GM18508 (cell line): ENCODE data around the gene GNAO1.

Experiments
- ATAC-seq: cut with Tn5 transposase; IDR thresholded peaks from one replicate; pipeline ENCODE4 v1.9.1; 2021; ENCODE audit warnings: moderate number of reproducible peaks; ENCODE audit not compliant: insufficient read depth, unreplicated experiment

Gene GNAO1

GRCh38 chr16:56234737-56235136 is 43.4 kb downstream of the GNAO1 start:
- ATAC-seq: no peak

- ATAC-seq: no peak
Observed at GRCh38 chr16:56237451-56237930, 46.2 kb downstream of the GNAO1 start.

DNA sequence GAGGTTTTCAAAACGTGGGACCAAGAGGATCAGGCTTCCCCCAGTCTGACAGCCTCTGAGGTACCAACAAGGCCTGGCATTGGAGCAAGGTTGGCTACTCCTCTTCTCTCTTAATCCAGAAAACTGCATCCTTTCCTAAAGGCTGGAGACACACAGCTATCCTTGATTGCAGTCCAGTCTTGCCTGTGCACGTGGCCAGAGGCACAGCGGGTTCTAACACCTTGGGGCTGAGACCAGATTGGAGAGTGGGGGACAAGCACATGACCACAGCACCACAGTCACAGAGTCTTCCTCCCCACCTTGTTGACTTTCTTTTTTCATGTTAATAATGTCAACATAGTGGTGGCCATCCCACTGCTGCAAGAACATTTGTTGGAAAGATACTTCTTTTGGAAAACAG is 46.9 kb downstream of the GNAO1 start:
- ATAC-seq: no peak

- no peak for ATAC-seq
Observed at GRCh38 chr16:56241596-56241995, 50.3 kb downstream of the GNAO1 start.

- ATAC-seq: no peak
Observed at GRCh38 chr16:56242740-56243139, 51.5 kb downstream of the GNAO1 start.

DNA sequence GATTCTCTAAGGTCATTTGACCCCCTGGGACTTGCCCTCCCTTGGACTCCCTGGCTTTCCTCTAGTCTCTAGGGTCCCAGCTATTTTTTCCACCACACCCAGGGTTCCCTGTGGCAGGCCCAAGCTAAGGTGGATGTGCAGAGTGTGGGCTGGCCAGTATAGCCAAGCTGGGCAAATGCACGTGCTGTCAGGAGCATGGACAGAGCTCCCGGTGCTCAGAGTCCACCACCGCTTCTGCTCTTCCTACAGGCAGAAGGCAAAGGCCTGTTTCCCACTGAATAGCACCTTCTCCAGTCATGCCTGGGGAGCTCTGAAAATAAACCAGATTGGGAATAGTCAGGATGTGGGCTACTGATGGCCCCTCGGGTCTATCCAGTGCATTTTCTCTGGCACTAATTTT is 53.3 kb downstream of the GNAO1 start:
- no peak for ATAC-seq

- ATAC-seq: no peak
Observed at GRCh38 chr16:56245197-56245596, 53.9 kb downstream of the GNAO1 start.

- no peak for ATAC-seq
Observed at GRCh38 chr16:56246051-56246817, 54.9 kb downstream of the GNAO1 start.

GRCh38 chr16:56247018-56247417 is 55.7 kb downstream of the GNAO1 start:
- no peak for ATAC-seq

DNA sequence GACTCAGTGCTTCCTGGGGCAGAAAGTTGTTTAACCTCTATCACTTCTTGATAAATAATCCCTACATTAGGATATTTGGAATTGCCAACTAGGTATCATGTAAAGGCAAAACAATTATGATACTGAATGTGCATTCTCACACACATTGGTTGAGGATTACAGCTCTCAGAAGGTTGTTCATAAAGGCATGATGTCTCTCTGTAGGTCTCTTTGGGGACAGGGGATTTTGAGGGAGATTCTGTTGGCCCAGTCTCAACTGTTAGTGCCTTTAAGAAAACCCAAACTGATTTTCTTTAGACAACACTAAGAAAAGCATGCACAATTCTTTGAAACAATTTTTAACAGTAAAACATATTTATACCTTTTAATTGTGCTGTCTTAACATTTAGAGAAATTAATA is 56.5 kb downstream of the GNAO1 start:
- ATAC-seq: no peak

GRCh38 chr16:56252835-56253234 is 61.5 kb downstream of the GNAO1 start:
- no peak for ATAC-seq

DNA sequence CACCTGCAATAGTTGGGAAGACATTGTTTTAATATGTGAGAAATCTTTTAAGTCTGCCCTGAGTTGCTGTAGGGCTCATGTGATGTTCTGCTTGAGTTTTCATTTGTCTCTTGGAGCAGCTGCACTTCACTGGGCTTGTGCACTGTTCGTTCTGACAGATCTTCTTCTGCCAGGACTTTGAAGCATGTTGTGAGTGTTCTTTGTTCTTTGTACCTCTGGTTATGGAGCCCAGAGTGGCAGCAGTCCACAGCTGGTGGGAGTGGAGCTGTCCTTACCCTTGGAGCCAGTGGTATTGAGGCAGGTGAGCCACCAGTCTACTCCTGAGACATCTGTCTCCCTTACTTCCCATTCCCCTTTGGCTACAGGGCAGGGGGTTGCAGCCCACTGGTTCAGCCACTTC is 64.6 kb downstream of the GNAO1 start:
- no peak for ATAC-seq

- no peak for ATAC-seq
Observed at GRCh38 chr16:56257239-56257638, 66.0 kb downstream of the GNAO1 start.

GRCh38 chr16:56257666-56258342 is 66.5 kb downstream of the GNAO1 start:
- no peak for ATAC-seq

- no peak for ATAC-seq
Observed at GRCh38 chr16:56258508-56259424, 67.5 kb downstream of the GNAO1 start.

DNA sequence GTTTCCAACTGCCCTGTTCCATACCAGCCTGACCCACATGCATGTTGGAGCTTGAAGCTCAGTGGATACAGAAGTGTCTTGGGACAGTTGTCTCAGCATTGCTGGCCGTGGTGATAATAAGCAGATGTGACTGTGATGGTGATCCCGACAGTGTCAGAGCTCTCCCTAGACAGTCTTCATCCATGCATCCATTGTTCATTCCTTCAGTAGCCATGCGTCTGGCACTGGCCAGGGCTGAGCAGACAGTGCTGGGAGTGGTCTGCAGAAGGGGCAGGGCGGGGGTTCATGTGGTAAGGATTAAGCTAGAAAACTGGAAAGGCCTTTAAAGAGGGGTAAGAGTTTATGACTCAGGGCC is 68.1 kb downstream of the GNAO1 start:
- no peak for ATAC-seq

- ATAC-seq: no peak
Observed at GRCh38 chr16:56260378-56261160, 69.3 kb downstream of the GNAO1 start.

GRCh38 chr16:56261656-56262055 is 70.4 kb downstream of the GNAO1 start:
- no peak for ATAC-seq

- no peak for ATAC-seq
Observed at GRCh38 chr16:56262148-56262547, 70.9 kb downstream of the GNAO1 start.
